Activated CD4-positive, alpha-beta T cell treated with anti-CD3 and anti-CD28 coated beads, Interleukin-2, amount 50 U/mL, for 1 hour (primary cell): ENCODE measurements around the gene GLTPD2.
"Not testable (repeated sequence)": the region's sequence is repeated elsewhere in the genome, so short reads cannot be mapped to it uniquely, and the experiment has no call there.

Experiments used
- DNase-seq: peaks from one replicate; pipeline ENCODE4 v3.0.0-alpha.2; 2020

GLTPD2 gene

GRCh38 chr17:4811471-4811870, 22.7 kb downstream of the GLTPD2 start:
- no peak for DNase-seq

GRCh38 chr17:4812690-4813089, 23.9 kb downstream of the GLTPD2 start:
- DNase-seq, result no peak

GRCh38 chr17:4815043-4815675, 26.4 kb downstream of the GLTPD2 start:
- no peak for DNase-seq

GRCh38 chr17:4816826-4817225, 28.1 kb downstream of the GLTPD2 start:
- DNase-seq, result no peak

GRCh38 chr17:4818276-4818675, 29.5 kb downstream of the GLTPD2 start:
- DNase-seq, result no peak

- no peak for DNase-seq
Measured at GRCh38 chr17:4822835-4823234, 34.1 kb downstream of the GLTPD2 start.

- no peak for DNase-seq
Measured at GRCh38 chr17:4823373-4824089, 34.8 kb downstream of the GLTPD2 start.

GRCh38 chr17:4827399-4827798, 38.6 kb downstream of the GLTPD2 start:
- no peak for DNase-seq

GRCh38 chr17:4832829-4833177, 44.0 kb downstream of the GLTPD2 start:
- not testable (repeated sequence) for DNase-seq

GRCh38 chr17:4833178-4833940, 44.6 kb downstream of the GLTPD2 start, which contains the start of gene MINK1:
MINK1 (plus strand) TSS chr17:4833340; CDS start chr17:4833584, 244 bp downstream.
- DNase-seq, result peak; percentile 84

- no peak for DNase-seq
Measured at GRCh38 chr17:4833941-4834680, 45.3 kb downstream of the GLTPD2 start.

- DNase-seq, result no peak
Measured at GRCh38 chr17:4834681-4835020, 45.9 kb downstream of the GLTPD2 start.

- DNase-seq, result no peak
Measured at GRCh38 chr17:4836221-4836620, 47.5 kb downstream of the GLTPD2 start.

- no peak for DNase-seq
Measured at GRCh38 chr17:4837471-4838308, 48.9 kb downstream of the GLTPD2 start.

- no peak for DNase-seq
Measured at GRCh38 chr17:4838309-4838785, 49.6 kb downstream of the GLTPD2 start.

- DNase-seq, result no peak
Measured at GRCh38 chr17:4839221-4839620, 50.5 kb downstream of the GLTPD2 start.
